ENCODE results near the gene CCDC9B.

DNA sequence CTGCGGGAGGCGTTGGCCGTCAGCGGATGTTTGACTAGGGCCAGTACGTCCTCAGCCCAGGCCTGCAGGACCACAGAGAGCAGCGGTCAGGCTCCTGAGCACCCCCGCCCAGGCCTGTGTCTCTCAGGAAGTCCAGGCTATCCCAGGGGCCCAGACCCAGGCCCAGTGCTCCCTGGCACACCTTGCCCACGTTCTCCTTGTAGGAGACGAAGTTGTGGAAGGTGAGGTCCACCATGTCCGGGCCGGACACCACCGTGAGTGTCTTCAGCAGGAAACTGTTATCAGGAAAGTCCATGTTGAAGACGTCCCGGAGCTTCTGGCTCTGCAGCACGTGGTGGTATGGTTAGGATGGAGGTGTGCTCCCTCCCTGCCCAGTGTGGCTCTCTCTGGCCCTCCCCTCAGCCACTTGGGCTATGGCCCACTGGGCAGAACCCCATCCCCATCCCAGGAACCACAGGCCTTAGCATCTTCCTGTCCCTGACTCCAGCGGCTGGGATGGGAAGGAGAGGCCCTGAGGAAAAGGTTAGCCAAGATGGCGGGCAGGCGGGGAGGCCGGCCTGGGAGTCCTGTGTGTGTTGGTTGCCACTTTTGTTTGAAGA is 38.4 kb downstream of the CCDC9B start:
- TF ChIP-seq MAFK (IDR thresholded peaks at IDR 0.05; ENCODE audit: low read depth, low read length) (no peak), POLR2A (IDR thresholded peaks at IDR 0.05; ENCODE audit: low read depth, low read length) (no peak), NFE2L2 (IDR thresholded peaks at IDR 0.05; ENCODE audit: low read depth, low read length) (no peak), RCOR1 (IDR thresholded peaks at IDR 0.05; ENCODE audit: insufficient replicate concordance, low read length) (no peak), BHLHE40 (IDR thresholded peaks at IDR 0.05; ENCODE audit: low read depth, low read length) (no peak), MAZ (IDR thresholded peaks at IDR 0.05; ENCODE audit: borderline replicate concordance, low read depth, low read length) (no peak), SMC3 (IDR thresholded peaks at IDR 0.05; ENCODE audit: low read depth, low read length) (no peak), MXI1 (IDR thresholded peaks at IDR 0.05; ENCODE audit: borderline replicate concordance, low read depth, low read length) (no peak)
- TF ChIP-seq, protein P1, sequence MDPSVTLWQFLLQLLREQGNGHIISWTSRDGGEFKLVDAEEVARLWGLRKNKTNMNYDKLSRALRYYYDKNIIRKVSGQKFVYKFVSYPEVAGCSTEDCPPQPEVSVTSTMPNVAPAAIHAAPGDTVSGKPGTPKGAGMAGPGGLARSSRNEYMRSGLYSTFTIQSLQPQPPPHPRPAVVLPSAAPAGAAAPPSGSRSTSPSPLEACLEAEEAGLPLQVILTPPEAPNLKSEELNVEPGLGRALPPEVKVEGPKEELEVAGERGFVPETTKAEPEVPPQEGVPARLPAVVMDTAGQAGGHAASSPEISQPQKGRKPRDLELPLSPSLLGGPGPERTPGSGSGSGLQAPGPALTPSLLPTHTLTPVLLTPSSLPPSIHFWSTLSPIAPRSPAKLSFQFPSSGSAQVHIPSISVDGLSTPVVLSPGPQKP (IDR thresholded peaks at IDR 0.05; ENCODE audit: borderline replicate concordance, low read depth, low read length): no peak
- TF ChIP-seq, protein P2, sequence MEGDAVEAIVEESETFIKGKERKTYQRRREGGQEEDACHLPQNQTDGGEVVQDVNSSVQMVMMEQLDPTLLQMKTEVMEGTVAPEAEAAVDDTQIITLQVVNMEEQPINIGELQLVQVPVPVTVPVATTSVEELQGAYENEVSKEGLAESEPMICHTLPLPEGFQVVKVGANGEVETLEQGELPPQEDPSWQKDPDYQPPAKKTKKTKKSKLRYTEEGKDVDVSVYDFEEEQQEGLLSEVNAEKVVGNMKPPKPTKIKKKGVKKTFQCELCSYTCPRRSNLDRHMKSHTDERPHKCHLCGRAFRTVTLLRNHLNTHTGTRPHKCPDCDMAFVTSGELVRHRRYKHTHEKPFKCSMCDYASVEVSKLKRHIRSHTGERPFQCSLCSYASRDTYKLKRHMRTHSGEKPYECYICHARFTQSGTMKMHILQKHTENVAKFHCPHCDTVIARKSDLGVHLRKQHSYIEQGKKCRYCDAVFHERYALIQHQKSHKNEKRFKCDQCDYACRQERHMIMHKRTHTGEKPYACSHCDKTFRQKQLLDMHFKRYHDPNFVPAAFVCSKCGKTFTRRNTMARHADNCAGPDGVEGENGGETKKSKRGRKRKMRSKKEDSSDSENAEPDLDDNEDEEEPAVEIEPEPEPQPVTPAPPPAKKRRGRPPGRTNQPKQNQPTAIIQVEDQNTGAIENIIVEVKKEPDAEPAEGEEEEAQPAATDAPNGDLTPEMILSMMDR (conservative IDR thresholded peaks at IDR 0.05; ENCODE audit: low read depth, low read length): no peak

All from IMR-90 (cell line).